ENCODE data around the gene TDRD15.

- TF ChIP-seq CTCF (optimal IDR thresholded peaks at IDR 0.05 in 1 of 3, IDR thresholded peaks at IDR 0.05 in 1 of 3, conservative IDR thresholded peaks at IDR 0.05 in 1 of 3; ENCODE audit: extremely low read depth in 1 of 3, insufficient read depth in 2 of 3, low read length in 3 of 3) (no peak), EZH2 (IDR thresholded peaks at IDR 0.05; ENCODE audit: low read length) (no peak)
Measured at GRCh38 chr2:21148718-21149117, 24.9 kb downstream of the TDRD15 start.

All from keratinocyte (primary cell).